CD1c-positive myeloid dendritic cell (primary cell): ENCODE data around the gene NDUFAF8.

ENCODE experiments used
- DNase-seq: peaks from one replicate; pipeline ENCODE4 v3.0.0-alpha.2; 2016; ENCODE audit errors: extremely low spot score

The NDUFAF8 gene, protein sequence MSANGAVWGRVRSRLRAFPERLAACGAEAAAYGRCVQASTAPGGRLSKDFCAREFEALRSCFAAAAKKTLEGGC

DNA sequence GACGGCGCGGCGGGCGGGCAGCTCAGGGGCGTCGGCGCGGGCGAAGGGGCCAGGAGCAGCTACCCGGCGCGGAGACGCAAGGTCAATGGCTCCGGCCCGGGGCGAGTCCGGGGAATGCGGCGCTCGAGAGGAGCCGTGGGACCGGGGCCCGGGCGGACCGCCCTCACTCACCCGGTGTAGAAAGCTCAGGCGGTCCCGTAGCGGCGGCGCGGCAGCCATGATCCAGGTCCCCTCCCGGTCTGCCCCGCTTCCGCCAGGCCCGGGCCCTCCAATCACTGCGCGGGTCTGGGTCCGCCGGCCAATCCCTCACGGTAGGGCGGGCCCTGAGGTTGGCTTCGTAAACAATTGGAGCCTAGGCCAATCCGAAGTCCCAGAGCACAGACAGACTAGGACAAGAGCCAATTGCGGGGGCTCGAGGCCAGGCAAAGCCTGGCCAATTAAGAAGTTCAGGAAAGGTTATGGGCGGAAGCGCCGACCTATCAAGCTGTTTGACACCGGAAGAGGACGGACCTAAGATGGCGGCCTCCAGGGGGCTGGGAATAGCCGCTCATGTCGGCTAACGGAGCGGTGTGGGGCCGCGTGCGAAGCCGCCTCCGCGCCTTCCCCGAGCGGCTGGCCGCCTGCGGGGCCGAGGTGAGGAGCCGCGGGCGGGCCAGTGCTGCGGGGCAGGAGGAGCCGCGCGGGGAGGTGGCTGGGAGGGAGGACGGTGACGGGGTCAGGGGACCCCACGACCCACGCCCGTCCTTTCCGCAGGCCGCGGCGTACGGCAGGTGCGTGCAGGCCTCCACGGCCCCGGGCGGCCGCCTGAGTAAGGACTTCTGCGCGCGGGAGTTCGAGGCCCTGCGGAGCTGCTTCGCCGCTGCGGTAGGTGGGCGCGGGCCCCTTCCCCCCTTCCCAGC is at the start of gene NDUFAF8, which contains the start of gene TEPSIN:
TSS of gene NDUFAF8 (plus strand) at position 504 of the 899 bp plus-strand sequence. CDS start at position 550, 46 bp downstream.
TSS of gene TEPSIN (minus strand) at position 241 of the 899 bp plus-strand sequence. CDS start at position 219, 22 bp downstream.
- DNase-seq: peak; percentile 99

DNA sequence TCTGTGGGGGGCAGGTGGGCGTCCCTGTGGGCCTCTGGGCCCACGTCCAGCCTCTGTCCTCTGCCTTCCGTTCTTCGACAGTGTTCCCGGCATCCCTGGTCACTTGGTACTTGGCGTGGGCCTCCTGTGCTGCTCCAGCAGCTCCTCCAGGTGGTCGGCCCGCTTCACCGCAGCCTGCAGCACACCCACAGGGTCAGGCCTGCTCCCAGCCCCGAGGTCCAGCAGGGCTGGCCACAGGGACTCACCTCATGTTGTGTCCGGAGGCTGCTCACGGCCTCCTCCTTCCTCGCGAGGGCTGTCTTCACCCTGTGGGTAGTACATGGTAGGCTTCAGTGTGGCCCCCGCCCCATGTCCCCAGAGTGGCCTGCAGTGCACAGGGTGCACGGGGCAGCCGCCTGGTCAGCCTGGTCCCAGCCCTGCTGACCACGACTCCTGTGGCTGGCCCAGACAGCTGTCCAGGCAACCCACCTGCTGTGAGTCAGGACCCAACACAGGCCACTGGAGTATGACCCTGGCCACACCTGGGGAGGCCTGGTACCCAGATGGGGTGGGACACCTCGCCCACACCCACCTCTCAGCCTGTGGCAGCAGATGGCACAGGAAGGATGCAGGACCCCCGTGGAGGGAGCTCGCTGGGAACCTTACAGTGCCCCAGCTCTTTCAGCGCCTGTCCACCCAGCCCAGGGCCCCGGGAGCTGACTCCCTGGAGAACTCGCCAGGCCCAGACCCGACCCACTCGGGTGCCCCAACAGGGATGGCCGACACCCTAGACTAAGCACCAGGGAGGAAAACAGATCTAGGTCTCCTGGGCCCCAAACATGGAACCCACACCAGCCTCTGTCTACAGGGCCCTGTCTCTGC is 49.2 kb upstream of the NDUFAF8 start:
- no peak for DNase-seq

DNA sequence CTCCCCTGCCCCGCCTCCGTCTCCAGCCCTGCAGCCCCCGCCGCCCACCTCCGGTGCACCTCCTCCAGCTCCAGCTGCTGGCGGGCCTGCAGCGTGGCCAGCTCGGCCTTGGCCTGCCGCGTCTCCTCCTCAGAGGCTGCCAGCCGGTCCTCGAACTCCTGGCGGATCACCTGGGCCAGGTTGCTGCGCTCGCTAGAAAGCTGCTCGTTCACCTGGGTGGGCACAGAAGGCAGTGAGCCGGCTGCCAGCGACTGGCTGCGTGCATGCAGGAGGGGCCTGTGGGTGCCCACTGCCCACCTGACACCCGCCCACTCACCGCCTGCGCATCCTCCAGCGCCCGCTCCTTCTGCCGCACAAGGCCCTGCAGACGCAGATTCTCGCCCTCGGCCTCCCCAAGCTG is 48.5 kb upstream of the NDUFAF8 start:
- no peak for DNase-seq

DNA sequence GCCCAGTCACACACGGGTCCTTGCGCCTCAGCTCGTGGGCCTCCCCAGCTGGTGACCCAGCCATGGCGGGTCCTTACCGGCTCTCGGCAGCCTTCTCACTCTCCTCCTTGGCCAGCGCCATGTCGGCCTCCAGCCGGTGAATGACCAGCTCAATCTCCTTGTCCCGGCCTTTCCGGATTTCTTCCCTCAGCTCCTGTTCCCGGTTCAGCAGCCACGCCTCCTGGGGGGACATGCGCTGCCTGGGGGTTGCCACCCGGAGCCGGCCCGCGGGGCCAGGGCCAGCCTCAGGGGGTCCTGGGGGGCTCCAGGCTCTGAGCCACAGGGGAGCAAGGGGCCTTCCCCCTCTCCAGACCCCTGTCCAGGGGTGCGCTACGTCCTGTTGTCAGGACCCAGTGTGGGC is 48.0 kb upstream of the NDUFAF8 start:
- no peak for DNase-seq

DNA sequence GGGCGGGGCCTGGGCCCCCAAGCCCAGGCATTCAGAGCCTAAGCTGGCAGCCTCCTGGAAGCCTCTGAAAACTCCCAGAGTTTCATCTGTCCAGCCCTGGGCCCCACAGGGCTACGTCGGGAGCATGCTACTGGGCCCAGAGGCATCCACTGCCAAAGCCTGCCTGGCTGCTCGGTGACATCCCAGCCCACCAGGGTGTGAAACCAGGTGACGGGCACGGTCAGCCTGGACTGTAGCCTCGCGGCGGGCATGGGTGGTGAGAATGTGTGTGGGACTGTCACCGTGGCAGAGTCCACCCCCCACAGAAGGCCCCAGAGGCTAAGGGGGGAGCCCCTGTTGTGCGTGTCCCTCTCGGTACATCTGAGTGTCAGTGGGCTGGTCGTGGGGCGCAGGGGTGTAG is 47.5 kb upstream of the NDUFAF8 start:
- DNase-seq: no peak

DNA sequence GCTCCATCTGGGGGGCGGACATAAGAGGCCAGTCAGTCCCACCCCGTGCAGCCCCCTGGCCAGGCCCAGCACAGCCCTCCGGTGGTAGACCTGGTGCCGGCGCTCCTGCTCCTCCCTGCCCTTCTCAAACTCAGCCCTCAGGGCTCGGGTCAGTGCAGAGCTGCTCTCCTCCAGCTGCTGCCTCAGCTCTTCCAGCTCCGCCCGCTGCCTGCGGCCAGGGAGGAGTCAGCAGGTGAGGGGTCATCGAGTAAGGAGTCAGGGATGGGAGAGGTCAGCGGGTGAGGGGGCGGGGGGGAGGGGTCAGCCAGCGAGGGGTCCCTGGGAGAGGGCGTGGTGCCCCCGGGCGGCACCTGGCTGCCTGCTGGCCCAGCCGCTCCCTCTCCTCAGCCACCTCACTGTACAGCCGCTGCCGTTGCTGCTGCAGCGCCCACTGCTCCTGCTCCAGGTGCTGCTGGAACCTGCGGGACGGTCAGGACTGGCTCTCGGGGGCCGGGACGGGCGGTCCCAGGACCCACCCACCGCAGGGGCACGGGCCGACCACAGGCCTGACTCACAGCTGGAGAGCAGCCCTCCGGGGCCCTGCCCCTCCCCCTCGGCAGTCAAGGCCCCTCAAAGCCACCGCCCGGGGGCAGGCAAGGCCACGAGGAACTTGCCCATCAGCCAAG is 46.6 kb upstream of the NDUFAF8 start:
- no peak for DNase-seq

DNA sequence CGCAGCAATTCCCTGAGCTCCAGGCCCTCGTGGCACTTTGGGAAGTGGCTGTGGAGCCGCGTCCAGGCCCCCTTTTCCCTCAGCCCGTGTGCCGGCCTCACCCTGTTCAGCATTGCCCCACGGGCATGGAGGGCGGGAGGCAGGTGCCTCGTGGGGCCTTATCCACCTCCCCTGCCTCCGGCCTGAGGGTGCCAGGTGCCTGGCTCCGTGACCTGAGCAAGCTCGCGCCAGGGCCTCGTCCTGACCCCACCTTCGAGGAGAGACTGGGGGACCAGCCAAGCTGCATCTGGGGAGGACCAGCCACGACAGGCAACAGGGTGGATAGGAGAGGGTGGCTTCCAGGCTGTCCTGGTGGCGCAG is 46.1 kb upstream of the NDUFAF8 start:
- DNase-seq: no peak

DNA sequence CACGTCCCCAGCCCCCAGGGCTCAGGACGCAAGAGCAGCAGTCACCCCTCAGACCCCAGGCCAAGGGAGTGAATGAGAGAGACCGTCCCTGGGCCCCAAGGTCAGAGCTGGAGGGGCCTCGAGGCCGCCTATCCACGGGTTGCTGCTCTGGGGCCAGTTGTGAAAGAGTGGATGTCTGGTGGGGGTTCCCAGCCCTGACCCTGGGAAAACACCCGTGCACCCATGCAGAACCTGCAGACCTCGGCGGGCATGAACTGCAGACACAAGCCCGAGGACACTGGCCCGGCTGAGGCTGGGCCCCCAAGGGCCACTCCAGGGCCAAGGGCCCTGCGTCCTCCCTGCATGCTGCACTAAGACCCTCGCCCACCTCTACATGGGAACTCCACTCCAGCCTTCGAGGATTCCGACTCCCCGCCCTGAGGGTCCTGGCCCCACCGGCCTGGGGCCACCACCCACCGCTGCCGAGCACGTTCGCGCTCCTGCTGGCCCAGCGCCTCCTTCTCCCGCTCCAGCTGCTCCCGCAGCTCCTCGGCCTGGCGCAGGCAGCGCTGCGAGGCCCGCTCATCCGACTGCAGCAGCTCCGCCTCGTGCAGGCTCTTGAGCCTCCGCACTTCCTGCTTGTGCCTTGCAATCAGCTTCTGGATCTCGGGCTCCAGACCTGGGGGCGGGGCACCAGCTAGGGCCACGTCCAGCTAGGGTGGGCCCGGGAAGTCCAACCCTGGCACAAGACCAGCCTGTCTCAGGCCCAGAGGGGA is 45.5 kb upstream of the NDUFAF8 start:
- no peak for DNase-seq

DNA sequence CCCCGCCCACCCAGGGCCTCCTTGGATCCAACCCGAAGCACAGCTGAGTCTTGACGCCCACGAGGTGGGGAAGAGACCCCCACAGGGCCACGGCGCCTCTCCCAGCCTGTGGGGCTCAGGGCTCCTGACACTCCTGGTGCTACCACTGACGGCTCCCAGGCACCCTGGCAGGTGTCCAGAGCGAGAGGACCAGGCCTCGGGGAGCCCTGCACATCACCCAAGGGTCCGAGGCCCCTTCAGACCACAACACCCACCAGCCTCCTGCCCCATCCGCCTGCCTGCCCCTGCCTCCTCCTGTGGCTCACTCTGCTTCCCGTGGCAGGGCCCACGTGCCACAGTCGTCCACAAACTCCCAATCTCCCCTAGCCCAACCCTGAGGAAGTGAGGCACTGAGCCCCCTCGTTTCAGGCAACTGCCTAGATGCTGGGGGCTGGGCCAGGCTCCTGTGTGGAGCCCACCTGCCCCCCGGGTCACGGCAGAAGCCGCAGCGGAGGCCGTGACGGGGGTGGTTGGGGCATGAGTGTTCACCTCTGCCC is 44.8 kb upstream of the NDUFAF8 start:
- no peak for DNase-seq

DNA sequence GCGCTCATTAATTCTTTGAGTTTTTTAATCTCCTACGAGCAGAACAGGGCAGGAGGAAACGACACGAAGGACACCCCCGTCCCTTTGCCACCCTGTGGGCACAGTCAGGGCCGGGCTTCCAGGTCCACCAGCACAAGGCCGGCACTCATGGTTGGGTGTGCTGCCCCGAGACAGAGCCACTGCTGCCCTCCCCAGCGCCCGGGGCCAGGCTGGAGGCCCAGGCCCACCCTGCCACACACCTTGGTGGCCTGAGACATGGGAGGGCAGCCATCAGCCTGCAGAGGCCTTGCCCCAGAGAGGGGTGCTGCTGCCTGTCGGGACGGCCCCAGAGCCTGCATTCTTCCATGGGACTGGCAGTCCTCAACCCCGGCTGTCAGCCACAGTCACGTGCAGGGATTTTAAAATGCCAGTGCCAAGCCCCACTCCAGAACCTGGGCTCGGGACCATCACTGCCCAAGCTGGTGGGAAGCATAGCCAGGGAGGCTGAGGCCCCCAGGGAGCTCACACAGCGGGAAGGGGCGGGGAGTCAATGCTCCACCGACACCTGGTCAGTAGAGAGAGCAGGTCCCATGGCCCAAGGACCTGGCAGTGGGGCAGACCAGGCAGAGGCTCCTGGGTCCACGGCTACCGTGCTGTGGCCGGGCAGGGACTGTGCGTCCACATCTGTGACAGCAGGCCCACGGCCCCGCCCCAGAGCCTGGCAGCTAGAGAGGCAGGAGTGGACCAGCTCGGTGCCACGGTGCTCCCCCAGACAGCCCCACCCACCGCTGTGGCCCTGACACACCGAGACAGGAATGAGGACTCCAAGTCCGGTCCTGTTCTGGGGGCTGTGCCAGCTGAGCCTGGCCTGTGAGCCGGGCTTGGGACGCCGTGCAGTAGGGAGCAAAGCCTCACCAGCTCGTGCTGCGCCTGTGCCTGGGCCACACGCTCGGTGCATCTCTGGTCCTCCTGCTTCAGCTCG is 43.9 kb upstream of the NDUFAF8 start:
- no peak for DNase-seq

DNA sequence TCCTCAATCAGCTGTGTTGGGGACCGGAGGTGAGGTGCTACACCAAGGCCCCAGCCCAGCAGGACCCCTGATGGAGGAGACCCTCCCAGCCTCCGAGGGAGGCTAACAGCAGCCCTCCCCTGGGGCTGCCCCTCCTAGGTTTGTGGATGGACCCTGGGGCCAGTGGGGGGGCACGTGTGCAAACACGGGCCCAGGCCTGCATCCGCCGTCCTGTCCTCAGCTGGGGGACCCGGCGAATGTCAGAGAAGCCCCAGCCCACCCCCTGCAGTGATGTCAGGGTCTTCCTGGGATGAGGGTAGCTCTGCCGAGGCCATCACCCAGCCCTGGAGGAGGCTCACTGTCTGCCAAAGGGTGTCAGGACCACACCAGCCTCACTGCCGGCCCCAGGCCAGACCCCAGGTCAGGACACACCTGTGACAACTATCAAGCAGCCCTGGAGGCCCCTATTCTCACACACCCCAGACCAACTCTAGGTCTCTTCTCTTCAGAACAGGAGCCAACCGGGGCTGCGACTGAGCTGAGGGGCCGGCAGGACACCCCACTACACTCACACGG is 43.1 kb upstream of the NDUFAF8 start:
- DNase-seq: no peak

DNA sequence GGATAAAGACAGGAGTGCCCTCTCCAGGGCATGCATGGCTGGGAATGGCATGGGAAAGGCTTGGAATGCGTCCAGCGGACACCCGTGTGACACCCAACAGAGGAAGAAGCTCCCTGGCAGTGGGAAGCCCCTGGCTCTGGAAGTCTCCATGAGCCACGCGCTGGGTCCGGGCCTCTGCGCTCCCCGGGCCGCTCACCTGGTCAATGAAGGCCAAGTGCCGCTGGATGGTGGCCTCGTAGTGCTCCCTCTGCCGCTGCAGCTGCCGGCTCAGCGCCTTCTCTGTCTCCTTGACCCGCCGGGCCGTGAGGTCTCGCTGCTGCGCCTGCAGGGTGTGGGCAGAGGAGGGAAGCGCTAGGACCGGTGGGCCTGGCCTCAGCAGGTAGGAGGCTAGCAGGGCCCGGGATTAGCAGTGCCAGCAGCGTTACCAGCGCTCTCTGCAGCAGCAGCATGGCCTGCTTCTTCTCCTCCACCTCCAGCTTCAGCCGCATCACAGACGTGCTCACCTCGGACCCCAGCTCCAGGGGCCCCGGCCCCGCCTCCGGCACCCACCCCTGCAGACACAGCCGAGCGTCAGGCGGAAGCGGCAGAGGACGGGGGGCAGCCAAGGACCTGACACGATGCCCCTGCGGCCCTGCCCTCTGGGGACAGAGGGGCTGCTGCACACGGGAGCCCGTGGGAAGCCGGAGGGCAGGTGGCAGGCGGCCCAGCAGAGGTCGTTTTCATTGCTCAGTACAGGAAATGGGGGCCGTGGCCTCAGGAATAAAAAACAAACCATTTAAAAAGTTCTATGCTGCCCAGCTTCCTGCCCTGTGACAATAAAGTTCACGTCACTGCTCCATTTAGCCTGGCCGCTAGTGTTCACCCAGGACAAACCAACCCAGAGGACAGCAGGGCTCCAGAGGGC is 42.4 kb upstream of the NDUFAF8 start:
- no peak for DNase-seq

DNA sequence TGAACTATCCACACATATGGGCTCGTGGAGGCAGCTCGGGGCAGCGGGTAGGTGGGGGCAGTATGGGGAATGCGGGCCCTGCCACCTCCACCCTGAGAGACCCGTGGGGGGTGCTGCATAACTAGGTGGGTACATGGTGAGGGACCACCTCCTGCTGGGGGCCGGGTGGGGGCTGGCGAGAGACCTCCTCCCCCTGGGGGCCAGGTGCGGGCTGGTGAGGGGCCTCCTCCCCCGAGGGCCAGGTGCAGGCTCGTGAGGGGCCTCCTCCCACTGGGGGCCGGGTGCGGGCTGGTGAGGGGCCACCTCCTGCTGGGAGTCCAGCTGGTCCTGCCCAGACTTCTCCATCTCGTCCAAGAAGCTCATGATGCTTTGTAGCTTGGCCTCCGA is 41.7 kb upstream of the NDUFAF8 start:
- DNase-seq: no peak

DNA sequence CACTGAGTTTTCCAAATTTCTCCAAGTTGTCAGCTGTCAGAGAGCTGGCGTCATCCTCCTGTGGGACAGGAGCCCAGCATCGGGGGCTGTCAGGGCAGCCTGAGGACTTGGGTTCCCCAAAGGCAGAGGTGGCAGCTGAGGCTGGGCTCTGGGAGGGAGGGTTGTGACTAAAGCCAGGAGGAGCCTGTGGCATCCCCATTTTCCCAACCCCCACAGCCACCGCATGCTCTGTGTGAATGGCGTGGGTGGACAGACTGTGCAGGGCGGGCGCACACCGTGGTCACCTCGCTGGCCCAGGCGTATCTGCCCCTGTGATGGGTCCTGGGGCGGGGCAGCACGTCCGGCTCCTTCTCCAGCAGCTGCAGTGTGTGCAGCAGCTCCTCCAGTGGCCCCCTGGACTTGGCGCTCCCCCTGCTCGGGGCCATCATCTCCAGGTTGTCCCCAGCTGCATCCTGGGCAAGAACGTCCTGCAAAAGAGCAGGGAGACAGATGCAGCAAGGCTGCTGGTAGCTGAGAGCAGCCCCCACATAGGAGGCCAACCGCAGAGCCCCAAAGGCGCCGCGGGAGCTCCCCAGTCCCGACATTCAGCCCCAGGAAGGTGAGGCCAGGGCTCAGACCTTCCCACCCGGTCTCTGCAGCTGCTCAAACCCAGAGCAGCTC is 41.2 kb upstream of the NDUFAF8 start:
- DNase-seq: no peak

DNA sequence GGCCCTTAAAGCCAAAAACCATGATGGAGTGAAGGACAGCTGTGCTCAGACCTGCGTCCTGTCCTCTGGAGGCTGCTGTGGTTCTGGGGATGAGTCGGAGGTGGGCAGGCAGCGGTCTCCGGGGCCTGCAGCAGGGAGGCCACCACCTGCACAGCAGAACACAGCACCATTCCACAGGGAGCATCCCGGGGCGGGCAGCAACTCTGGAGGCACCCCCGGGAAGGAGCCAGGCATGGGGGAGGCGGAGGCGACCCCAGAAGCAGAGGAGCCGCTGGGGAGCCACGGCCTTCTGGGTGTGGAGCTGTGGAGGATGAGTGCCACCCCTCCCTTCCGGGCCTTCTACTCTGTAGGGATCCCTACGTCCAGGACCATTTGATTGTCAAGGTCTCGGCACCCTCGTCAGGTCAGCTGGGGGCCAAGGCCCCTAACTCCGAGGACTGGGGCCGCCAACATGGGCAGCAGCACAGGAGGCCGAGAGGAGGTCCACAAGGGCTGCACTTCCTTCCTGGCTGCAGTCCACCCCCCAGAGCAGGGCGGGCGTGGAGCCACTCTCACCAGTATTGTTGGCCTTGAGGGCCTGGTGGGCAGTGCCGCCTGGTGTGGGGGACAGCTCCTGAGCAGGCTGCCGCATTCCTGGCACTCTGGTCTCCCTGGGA is 40.2 kb upstream of the NDUFAF8 start:
- DNase-seq: no peak

DNA sequence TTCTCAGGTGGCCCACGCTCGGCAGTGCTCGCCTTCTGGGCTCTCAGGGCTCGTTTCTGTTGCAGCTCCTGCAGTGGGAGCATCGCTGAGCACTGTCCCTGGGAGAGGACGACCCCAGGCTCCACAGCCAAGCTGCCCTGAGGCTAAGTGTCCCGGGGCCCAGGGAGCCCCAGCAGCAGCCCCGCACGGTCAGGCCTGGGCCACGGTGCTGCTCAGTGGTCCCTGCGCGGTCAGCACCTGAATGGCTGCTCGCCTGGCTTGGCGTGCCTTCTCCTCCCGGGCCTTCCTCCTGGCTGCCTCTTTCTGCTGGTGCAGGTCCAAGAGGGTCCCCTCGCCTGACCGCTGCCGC is 39.7 kb upstream of the NDUFAF8 start:
- DNase-seq: no peak

DNA sequence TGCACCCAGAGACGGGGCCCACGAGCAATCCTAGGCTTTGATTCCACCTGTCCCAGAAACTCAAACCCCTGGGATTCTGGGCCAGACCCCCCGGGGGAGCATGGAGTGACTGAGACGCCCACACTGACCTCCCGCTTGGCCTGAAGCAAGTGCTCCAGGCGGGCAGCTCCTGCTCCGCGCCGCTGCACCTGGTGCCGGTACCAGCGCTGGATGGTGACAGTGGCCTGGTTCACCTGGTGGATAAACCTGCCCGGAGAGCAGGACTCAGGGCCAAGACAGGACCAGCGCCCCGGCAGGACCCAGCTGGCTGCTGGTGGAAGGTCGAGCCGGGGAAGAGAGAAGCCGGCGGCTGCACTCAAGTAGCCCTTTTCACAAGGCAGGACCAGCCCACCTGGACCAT is 38.9 kb upstream of the NDUFAF8 start:
- no peak for DNase-seq
